UCSD-AML1 (cell line): ENCODE data around the gene HOPX.
"Not testable (repeated sequence)": the region's sequence is repeated elsewhere in the genome, so short reads cannot be mapped to it uniquely, and the experiment has no call there.

ENCODE experiments used
- DNase-seq: peaks from one replicate; lab custom pipeline; 2025; ENCODE audit not compliant: unreplicated experiment; lab: John Stamatoyannopoulos, UW

The HOPX gene

GRCh38 chr4:56630876-56631666, 50.0 kb downstream of the HOPX start:
- DNase-seq, result no peak

DNA sequence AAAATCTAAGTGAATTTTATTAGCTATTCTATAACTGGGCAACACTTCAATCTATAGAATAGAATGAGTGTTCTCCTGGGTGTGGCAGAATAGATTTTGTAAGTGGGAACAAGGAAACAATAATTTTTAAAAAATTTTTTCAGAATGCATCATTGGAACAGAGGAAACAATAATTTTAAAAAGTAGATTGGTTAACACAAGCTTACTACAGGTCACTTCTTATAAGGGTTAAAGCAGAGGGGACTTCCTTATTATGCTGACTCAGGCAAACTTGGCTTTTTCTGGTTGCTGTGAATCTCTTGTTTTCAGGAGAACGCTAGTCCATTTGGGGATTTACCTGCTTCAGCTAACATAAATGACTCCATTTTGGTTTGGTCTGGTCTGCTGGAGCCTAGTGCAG, 52.5 kb downstream of the HOPX start:
- DNase-seq, result no peak

DNA sequence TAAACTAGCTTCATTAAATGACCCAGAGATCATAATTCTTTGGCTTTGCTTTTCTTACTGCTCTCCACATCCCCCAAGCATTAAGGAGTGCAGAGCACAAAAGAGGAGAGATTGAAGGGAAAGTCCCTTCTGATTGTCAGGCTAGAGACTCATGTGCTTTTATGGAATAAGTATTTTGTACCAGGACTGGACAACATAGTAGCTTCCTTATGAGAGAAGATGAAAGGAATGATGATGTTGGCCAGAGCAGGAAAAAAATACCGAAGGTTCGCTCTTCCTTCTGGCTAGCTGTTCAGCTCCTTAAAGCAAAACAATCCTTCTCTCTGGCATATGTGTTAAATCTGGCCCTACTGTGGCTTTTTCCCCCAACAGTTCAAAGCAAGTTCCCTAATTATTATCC, 53.1 kb downstream of the HOPX start:
- no peak for DNase-seq

DNA sequence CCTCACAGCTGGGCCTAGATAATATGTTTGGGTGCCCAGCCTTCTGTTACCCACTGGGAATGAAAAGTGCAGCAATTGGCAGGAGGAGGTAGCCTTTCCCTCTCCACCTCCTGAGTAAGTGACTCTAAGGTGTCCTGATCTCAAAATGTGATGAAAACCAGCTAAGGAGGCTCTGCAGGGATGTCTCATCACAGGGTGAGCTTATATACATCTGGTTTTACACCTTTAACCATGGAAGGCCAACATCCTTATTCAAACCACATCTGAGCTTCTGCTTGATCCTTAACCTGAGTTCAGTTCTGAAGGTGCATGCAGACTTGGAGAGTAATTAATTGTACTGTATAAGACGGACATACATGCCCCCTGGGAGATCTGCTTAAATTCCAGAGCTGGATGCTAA, 53.7 kb downstream of the HOPX start:
- no peak for DNase-seq

- peak; percentile 18 for DNase-seq
Measured at GRCh38 chr4:56626963-56627362, 54.1 kb downstream of the HOPX start.

GRCh38 chr4:56626420-56626819, 54.7 kb downstream of the HOPX start:
- no peak for DNase-seq

GRCh38 chr4:56622176-56622575, 58.9 kb downstream of the HOPX start:
- DNase-seq, result no peak

DNA sequence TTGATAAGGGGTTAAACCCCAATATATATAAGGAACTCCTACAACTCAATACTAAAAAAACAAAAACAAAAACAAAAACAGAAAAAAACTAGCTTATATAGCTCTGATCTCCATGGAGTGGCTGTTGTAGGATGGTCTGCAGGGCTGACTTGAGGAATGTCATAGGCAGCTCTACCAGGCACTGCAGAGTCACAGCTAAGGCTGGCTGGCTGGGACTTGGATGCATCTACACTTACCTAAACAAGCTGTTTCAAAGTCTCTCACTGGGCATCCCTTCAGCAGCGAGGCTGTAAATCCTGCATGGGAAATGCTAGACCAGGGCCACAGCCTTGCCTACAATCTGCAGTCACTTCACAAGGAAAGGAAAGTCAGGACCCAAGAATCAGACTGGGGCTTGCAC, 61.3 kb downstream of the HOPX start:
- no peak for DNase-seq

GRCh38 chr4:56619160-56619559, 61.9 kb downstream of the HOPX start:
- no peak for DNase-seq

DNA sequence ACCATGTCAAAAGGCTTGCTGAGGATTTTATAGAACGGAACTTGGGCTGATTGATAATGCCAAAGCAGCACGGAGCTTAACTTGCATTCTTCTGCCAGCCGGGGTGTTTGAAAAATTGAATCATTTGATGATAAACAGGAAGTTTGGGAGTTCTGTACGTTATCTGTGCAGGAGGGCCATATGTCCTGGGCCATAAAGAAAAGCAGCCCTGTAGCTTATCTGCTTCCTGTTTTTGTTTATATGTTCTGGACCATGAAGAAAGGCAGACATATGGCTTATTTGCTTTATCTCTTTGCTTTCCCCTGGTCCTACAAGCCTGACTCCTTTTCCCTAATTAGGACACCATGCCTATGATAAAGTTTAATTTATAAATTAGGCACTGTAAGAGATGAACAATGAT, 62.4 kb downstream of the HOPX start:
- no peak for DNase-seq

DNA sequence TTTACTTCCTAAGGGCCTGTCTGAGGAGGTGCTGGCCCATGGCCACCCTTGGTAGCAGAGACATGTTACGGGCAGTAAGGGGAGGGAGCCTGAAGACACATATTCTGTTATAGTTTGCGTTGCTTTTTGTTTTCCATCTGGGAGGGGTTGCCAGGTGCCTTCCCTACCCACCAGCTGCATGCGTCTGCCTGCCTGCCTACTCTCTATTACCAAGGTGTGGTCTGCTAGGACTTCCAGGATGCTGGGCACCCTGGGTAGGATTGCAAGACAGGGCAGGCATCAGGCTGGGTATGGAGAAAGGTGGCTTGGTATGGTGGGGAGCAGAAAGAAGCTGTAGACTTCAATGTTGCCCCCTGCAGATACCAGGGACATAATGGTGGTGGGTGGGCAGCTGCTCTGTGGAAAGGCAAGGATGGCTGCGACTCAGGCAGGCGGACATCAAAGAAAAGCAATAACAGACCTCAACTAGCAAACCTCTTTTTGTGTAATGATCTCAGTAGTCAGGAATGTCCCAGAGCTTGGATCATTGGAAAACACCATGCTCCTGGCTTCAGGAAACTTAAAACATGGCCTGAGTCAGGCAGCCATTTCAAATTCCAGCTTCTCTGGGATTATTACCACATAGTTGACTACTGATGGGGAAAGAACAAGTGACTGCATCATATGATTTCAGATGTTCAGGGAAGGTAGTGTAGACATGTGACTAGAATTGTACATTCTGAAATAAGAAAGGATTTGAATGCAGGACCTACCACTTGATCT, 67.8 kb downstream of the HOPX start:
- no peak for DNase-seq

GRCh38 chr4:56612282-56612681, 68.8 kb downstream of the HOPX start:
- no peak for DNase-seq

DNA sequence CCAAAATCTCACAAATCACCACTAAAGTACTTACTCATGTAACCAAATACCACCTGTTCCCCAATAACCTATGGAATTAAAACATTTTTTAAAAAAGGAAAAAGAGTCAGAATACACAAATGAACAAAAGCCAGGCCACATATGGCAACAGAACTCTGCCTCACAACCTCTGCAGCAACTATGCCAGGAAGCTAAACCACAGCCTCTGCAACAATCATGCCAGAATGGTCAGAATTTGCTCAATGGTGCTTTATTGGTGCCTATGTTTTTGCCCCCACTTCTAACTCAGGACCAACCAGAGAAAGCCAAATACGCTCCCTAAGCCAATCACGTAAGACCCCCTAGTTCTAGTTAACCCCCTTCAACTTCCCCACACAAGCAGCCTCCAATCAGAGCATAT, 69.6 kb downstream of the HOPX start:
- no peak for DNase-seq

DNA sequence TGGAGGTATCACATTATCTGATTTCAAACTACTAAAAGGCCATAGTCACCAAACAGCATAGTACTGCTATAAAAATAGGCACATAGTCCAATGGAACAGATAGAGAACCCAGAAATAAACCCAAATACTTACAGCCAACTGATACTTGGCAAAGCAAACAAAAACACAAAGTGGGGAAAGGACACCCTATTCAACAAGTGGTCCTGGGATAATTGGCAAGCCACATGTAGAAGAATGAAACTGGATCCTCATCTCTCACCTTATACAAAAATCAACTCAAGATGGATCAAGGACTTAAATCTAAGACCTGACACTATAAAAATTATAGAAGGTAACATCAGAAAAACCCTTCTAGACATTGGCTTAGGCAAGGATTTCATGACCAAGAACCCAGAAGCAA, 70.9 kb downstream of the HOPX start:
- DNase-seq, result not testable (repeated sequence)

GRCh38 chr4:56607926-56608325, 73.2 kb downstream of the HOPX start:
- DNase-seq, result no peak

- no peak for DNase-seq
Measured at GRCh38 chr4:56606385-56606784, 74.7 kb downstream of the HOPX start.

GRCh38 chr4:56605464-56605863, 75.6 kb downstream of the HOPX start:
- not testable (repeated sequence) for DNase-seq

GRCh38 chr4:56603297-56603696, 77.8 kb downstream of the HOPX start:
- DNase-seq, result no peak
